Measurements from ENCODE around the gene INO80E.

DNA sequence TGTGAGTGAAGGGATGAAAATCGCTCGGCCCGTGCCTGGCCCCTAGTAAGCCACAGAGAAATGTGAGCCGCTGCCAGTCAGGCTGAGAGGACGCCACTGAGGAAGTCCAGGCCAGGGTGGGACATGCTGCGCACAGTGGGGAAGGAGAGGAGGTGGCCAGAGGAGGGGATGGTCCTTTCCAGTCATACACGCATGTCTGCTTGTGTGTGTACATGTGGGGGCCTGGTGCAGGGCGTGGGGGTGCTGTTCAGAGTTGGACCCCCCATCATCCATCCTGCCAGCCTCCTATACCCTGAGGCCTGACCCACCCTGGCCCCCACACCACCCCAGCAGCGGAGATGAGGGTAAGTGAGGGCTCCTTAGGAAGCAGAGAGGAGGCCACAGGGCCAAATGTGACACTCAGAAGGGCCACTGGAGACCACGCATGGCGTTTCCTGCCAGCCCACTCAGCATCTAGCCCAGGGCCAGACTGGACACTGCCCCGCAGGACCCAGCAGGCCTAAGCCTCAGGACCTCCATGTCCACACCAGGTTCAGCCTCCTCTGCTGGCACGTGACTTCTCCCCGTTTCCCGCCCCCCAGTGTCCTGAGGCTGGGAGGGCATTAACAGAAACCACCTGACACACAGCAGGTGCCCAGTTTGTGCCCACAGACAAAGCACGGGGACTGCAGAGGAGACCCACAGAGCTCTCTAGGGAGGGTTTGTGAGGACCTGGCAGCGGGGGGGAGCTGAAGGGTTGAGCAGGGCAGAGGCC, 7.8 kb downstream of the INO80E start:
- TF ChIP-seq, protein P1, sequence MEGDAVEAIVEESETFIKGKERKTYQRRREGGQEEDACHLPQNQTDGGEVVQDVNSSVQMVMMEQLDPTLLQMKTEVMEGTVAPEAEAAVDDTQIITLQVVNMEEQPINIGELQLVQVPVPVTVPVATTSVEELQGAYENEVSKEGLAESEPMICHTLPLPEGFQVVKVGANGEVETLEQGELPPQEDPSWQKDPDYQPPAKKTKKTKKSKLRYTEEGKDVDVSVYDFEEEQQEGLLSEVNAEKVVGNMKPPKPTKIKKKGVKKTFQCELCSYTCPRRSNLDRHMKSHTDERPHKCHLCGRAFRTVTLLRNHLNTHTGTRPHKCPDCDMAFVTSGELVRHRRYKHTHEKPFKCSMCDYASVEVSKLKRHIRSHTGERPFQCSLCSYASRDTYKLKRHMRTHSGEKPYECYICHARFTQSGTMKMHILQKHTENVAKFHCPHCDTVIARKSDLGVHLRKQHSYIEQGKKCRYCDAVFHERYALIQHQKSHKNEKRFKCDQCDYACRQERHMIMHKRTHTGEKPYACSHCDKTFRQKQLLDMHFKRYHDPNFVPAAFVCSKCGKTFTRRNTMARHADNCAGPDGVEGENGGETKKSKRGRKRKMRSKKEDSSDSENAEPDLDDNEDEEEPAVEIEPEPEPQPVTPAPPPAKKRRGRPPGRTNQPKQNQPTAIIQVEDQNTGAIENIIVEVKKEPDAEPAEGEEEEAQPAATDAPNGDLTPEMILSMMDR (IDR thresholded peaks at IDR 0.05) = no peak
- no peak for TF ChIP-seq POLR2A (IDR thresholded peaks at IDR 0.05)
